Right cardiac atrium (tissue), 5 donors: ENCODE results near the gene MFSD6. TPM values are rescaled to one million over a fixed set of nuclear protein-coding genes. Genes with fewer than 3 reads are reported as not detected.

Experiments
- ATAC-seq, 2 donors: fragments of 200-7000 bp; cut with Tn5 transposase; one replicate each; pipeline versions ENCODE4 v1.8.0 to v1.9.1; 2020; ENCODE audit warnings: moderate library complexity in 2 of 2, mild to moderate bottlenecking in 1 of 2
- DNase-seq, 3 donors: peaks; one replicate each; pipeline ENCODE4 v3.0.0-alpha.2; 2020
- H3K27ac ChIP-seq: one replicate; pipeline ENCODE4 v1.5.1; 2013; ENCODE audit warnings: mild to moderate bottlenecking, low read length, control low read depth, moderate library complexity
- H3K27me3 ChIP-seq: one replicate; pipeline ENCODE4 v1.6.1; 2013; ENCODE audit not compliant: control insufficient read depth, insufficient read depth
- H3K4me1 ChIP-seq: one replicate; pipeline ENCODE4 v1.6.1; 2013; ENCODE audit warnings: low read length; ENCODE audit not compliant: control insufficient read depth, insufficient read depth
- H3K4me3 ChIP-seq: one replicate; pipeline ENCODE4 v1.5.1; 2013; ENCODE audit warnings: low read length, control low read depth
- H3K9me3 ChIP-seq: one replicate; pipeline ENCODE4 v1.6.1; 2013; ENCODE audit warnings: low read length; ENCODE audit not compliant: control insufficient read depth
- WGBS: extraction: QIAGEN DNeasy Blood & Tissue Kit; methylation state at CpG from one replicate; pipeline ENCODE4 v1.1.7; 2013; 5-methylcytosine and 5-hydroxymethylcytosine counted together
- intact Hi-C, 4 donors: fragments of 100-400 bp; cut with DNase I; formaldehyde crosslinking; loops; one replicate each; pipeline versions ENCODE4 v1.11.0 to v1.14.0; 2022 to 2023
- polyA plus RNA-seq: library from polyadenylated mRNA; stranded (reverse); fragments of 200-250 nt; gene quantifications from one replicate; pipeline ENCODE4 v1.2.3, GENCODE V29; 2013
- total RNA-seq, 4 donors: library from RNA; stranded (reverse); fragmentation: NEBNext Ultra II Directional; extraction: Animal tissue kit (Norgen Biotek cat#: 25700); gene quantifications; one replicate each; pipeline ENCODE4 v1.2.1, GENCODE V29; 2021
- donor health status: healthy with polysubstance abuse.
- donor health status: DM: no; HTN: yes; CAD: no.
- donor health status: DM: no; HTN: no; CAD: no.
- donor health status: DM: no; HTN: yes; CAD: no; lungs with severe emphysema.
- donor health status: DM: yes; HTN: yes; CAD: no.

The MFSD6 gene
- total and polyA plus RNA-seq, 5 donors, result 14.7 to 32.7 (median 30.0) TPM

GRCh38 chr2:190546734-190547133 lies 138.6 kb downstream of the MFSD6 start:
- H3K4me3 ChIP-seq, result no peak overlapping the region
- no peaks in the 10 kb centered on the region for H3K27me3 ChIP-seq
- no peak overlapping the region for H3K27ac ChIP-seq
- ATAC-seq (no peak), DNase-seq (no peak)
- no peaks in the 10 kb centered on the region for H3K9me3 ChIP-seq
- 86% methylated on average over 3 of the region's 3 CpGs for WGBS
- intact Hi-C loops, result no loop called here
- peaks cover 2% of the 10 kb centered on the region for H3K4me1 ChIP-seq

DNA sequence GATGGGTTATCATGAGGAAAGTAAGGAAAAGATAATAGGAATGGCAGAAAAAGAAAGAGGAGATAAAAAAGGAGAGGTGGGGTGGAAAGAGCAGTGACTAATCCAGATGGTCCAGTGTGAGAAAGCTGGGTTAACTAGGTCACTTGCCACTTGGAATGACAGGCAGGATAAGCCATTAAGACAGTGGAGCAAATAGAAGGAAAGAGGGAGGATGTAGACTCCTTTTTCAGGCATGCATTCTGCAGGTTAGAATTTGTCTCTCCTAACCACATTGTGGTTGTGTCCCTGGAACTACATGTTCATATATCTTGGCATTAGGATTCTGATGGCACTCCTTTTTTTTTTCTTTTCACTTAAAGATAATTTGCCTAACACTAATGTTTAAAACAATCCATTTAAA lies 139.7 kb downstream of the MFSD6 start:
- ATAC-seq (no peak), DNase-seq (no peak)
- Histone ChIP-seq H3K27ac (no peak overlapping the region), H3K4me3 (no peak overlapping the region), H3K27me3 (no peaks in the 10 kb centered on the region), H3K4me1 (peaks cover 2% of the 10 kb centered on the region), H3K9me3 (no peaks in the 10 kb centered on the region)
- intact Hi-C loops, result no loop called here

DNA sequence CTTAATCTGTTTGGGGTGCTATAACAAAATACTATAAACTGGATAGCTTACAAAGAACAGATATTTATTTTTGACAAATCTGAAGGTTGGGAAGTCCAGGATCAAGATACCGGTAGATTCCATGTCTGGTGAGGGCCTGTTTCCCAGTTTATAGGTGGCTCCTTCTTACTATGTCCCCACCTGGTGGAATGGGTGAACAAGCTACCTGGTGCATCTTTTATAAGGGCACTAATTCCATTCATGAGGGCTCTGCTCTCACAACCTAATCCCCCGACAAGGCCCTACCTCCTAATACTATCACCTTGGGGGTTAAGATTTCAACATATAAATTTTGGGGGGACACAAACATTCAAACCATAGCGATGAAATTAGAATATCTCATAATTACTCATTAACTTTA lies 142.0 kb downstream of the MFSD6 start:
- H3K27ac ChIP-seq, result no peak overlapping the region
- H3K9me3 ChIP-seq, result no peaks in the 10 kb centered on the region
- no peaks in the 10 kb centered on the region for H3K4me1 ChIP-seq

More for the DNA sequence above, 142.0 kb downstream of the MFSD6 start:
- no peak for DNase-seq
- intact Hi-C loops, result no loop called here
- no peak overlapping the region for H3K4me3 ChIP-seq
- WGBS, result 98% methylated on average over 3 of the region's 3 CpGs
- no peaks in the 10 kb centered on the region for H3K27me3 ChIP-seq
- no peak for ATAC-seq

Other genes with a start within 250 kb of the MFSD6 start
- 10 to 100 TPM; 30.4 to 48.5 (median 39.4) TPM for gene HIBCH, start 88.5 kb upstream of the MFSD6 start, total RNA-seq
- gene HIBCH, start 88.5 kb upstream of the MFSD6 start, polyA plus RNA-seq, result 25.2 TPM
- gene INPP1, start 64.8 kb upstream of the MFSD6 start, total RNA-seq, result 10 to 100 TPM; 40.1 to 46.3 (median 43.2) TPM
- 35.7 TPM for gene INPP1, start 64.8 kb upstream of the MFSD6 start, polyA plus RNA-seq
- 1 to 10 TPM; 3.7 to 8.9 (median 6.2) TPM for gene NEMP2, start 126.4 kb downstream of the MFSD6 start, total RNA-seq
- gene NEMP2, start 126.4 kb downstream of the MFSD6 start, polyA plus RNA-seq, result 0.84 TPM
- 10 to 100 TPM; 58.8 to 65.5 (median 60.7) TPM for gene NAB1, start 240.7 kb downstream of the MFSD6 start, total RNA-seq
- gene NAB1, start 240.7 kb downstream of the MFSD6 start, polyA plus RNA-seq, result 17.6 TPM